H1 (cell line): ENCODE results near the gene ASPHD2. TPM values are rescaled to one million over a fixed set of nuclear protein-coding genes. Genes with fewer than 3 reads are reported as not detected.

Experiments used
- CTCF ChIA-PET: fragments of 300-600 bp; sonication (Branson Sonifier 250); formaldehyde crosslinking; loops from one replicate; lab custom pipeline; 2021; ENCODE audit not compliant: partially characterized antibody; lab: Charles Lee
- POLR2A ChIA-PET: fragments of 300-600 bp; sonication (Branson Sonifier 250); formaldehyde crosslinking; loops from one replicate; lab custom pipeline; 2021; ENCODE audit warnings: inconsistent platforms; ENCODE audit not compliant: partially characterized antibody; lab: Charles Lee
- DNase-seq, 2 experiments: peaks; one replicate each; pipeline versions ENCODE4 v3.0.0 to v3.0.0-alpha.2; 2010 to 2022; ENCODE audit warnings: low spot score in 2 of 2, low read depth in 1 of 2, mixed read lengths in 1 of 2
- FAIRE-seq: peaks from 2 replicates; lab custom pipeline; 2011; peaks lifted over from hg19 to GRCh38; lab: Jason Lieb, UNC
- H2AFZ ChIP-seq: 2 replicates; pipeline ENCODE4 v1.8.1; 2012; ENCODE audit warnings: low read length, inconsistent platforms
- H2AK5ac ChIP-seq: 2 replicates; pipeline ENCODE4 v1.6.1; 2013; ENCODE audit warnings: low read depth, low read length
- H2BK120ac ChIP-seq: replicated peaks from 2 replicates; pipeline ENCODE3; 2013; ENCODE audit warnings: low read depth, low read length, inconsistent platforms
- H2BK12ac ChIP-seq: 2 replicates; pipeline ENCODE4 v1.6.1; 2013; ENCODE audit warnings: low read depth, low read length
- H2BK15ac ChIP-seq: 2 replicates; pipeline ENCODE4 v1.6.1; 2013; ENCODE audit warnings: low read length
- H2BK20ac ChIP-seq: 2 replicates; pipeline ENCODE4 v1.6.1; 2013; ENCODE audit warnings: low read length
- H2BK5ac ChIP-seq: 2 replicates; pipeline ENCODE4 v1.6.1; 2013; ENCODE audit warnings: low read depth, low read length
- H3K14ac ChIP-seq: 2 replicates; pipeline ENCODE4 v1.6.1; 2013; ENCODE audit warnings: inconsistent platforms; ENCODE audit not compliant: insufficient read length
- H3K18ac ChIP-seq: 2 replicates; pipeline ENCODE4 v1.6.1; 2013; ENCODE audit warnings: low read length; ENCODE audit errors: extremely low read depth
- H3K23ac ChIP-seq: 2 replicates; pipeline ENCODE4 v1.6.1; 2013; ENCODE audit warnings: inconsistent platforms; ENCODE audit not compliant: insufficient read length
- H3K23me2 ChIP-seq: 2 replicates; pipeline ENCODE4 v1.6.1; 2013; ENCODE audit warnings: low read depth, low read length
- H3K27ac ChIP-seq: 2 replicates; pipeline ENCODE4 v1.6.1; 2011; ENCODE audit warnings: low read depth, low read length, inconsistent platforms
- H3K27me3 ChIP-seq, 4 experiments: replicated peaks in 1 of 4; 1 replicate in 1 of 4; 2 replicates in 3 of 4; pipeline versions ENCODE4 v1.6.1 to v1.8.1; 2011 to 2013; ENCODE audit warnings: low read length in 3 of 4, mild to moderate bottlenecking in 3 of 4, inconsistent platforms in 2 of 4, mixed read lengths in 2 of 4, moderate library complexity in 1 of 4; ENCODE audit not compliant: control insufficient read depth in 3 of 4, insufficient read depth in 3 of 4; ENCODE audit errors: extremely low read depth in 1 of 4
- H3K36me3 ChIP-seq, 4 experiments: 2 replicates each; pipeline versions ENCODE4 v1.6.1 to v1.8.1; 2011 to 2013; ENCODE audit warnings: mild to moderate bottlenecking in 4 of 4, low read length in 3 of 4, moderate library complexity in 2 of 4, control low read depth in 1 of 4, inconsistent platforms in 1 of 4; ENCODE audit not compliant: insufficient read depth in 4 of 4, control insufficient read depth in 2 of 4
- H3K4ac ChIP-seq: replicated peaks from 2 replicates; pipeline ENCODE3; 2013; ENCODE audit warnings: low read length, low read depth, mixed read lengths, inconsistent platforms; ENCODE audit not compliant: insufficient read length
- H3K4me1 ChIP-seq, 4 experiments: replicated peaks in 1 of 4; 1 replicate in 1 of 4; 2 replicates in 3 of 4; pipeline versions ENCODE4 v1.6.1 to v1.8.1; 2011 to 2013; ENCODE audit warnings: low read length in 3 of 4, inconsistent platforms in 2 of 4, mixed read lengths in 1 of 4; ENCODE audit not compliant: insufficient read depth in 4 of 4, control insufficient read depth in 3 of 4
- H3K4me2 ChIP-seq, 2 experiments: 2 replicates each; pipeline versions ENCODE4 v1.6.1 to v1.8.1; 2011 to 2013; ENCODE audit warnings: low read depth in 2 of 2, low read length in 2 of 2, control low read depth in 1 of 2, inconsistent platforms in 1 of 2, mild to moderate bottlenecking in 1 of 2; ENCODE audit not compliant: insufficient read depth in 1 of 2
- H3K4me3 ChIP-seq, 4 experiments: fragments of 200-600, 300-600 bp in 1 of 4; sonication (generic), shearing (Covaris generic), sonication (Bioruptor Twin) in 1 of 4; 2 replicates each; pipeline versions ENCODE4 v1.5.1 to v1.8.1; 2011 to 2016; ENCODE audit warnings: low read length in 4 of 4, low read depth in 3 of 4, control low read depth in 2 of 4, inconsistent platforms in 2 of 4, mild to moderate bottlenecking in 2 of 4, mixed read lengths in 1 of 4, moderate library complexity in 1 of 4; ENCODE audit not compliant: insufficient read depth in 2 of 4; ENCODE audit errors: extremely low read depth in 1 of 4
- H3K56ac ChIP-seq: replicated peaks from 2 replicates; pipeline ENCODE3; 2013; ENCODE audit warnings: low read depth, mild to moderate bottlenecking, mixed read lengths, low read length, inconsistent platforms; ENCODE audit not compliant: insufficient read length
- H3K79me1 ChIP-seq: 2 replicates; pipeline ENCODE4 v1.6.1; 2013; ENCODE audit warnings: low read depth, low read length, control low read depth
- H3K79me2 ChIP-seq, 2 experiments: 2 replicates each; pipeline versions ENCODE4 v1.6.1 to v1.8.1; 2012 to 2013; ENCODE audit warnings: low read length in 2 of 2, mild to moderate bottlenecking in 2 of 2, inconsistent platforms in 1 of 2; ENCODE audit not compliant: insufficient read depth in 2 of 2, control insufficient read depth in 1 of 2
- H3K9ac ChIP-seq, 4 experiments: replicated peaks in 1 of 4; 1 replicate in 1 of 4; 2 replicates in 3 of 4; pipeline versions ENCODE4 v1.6.1 to v1.8.1; 2011 to 2013; ENCODE audit warnings: low read depth in 3 of 4, low read length in 3 of 4, control low read depth in 2 of 4, mild to moderate bottlenecking in 2 of 4, moderate library complexity in 2 of 4, inconsistent platforms in 1 of 4; ENCODE audit errors: extremely low read depth in 1 of 4
- H3K9me3 ChIP-seq, 2 experiments: 2 replicates each; pipeline versions ENCODE4 v1.6.1 to v1.8.1; 2012 to 2013; ENCODE audit warnings: mild to moderate bottlenecking in 2 of 2, moderate library complexity in 2 of 2, control low read depth in 1 of 2, inconsistent platforms in 1 of 2, low read depth in 1 of 2, low read length in 1 of 2, mixed read lengths in 1 of 2; ENCODE audit not compliant: insufficient read depth in 2 of 2
- H4K20me1 ChIP-seq, 2 experiments: replicated peaks in 1 of 2; 2 replicates each; pipeline versions ENCODE3 to v1.8.1; 2011 to 2013; ENCODE audit warnings: inconsistent platforms in 2 of 2, low read length in 2 of 2, mild to moderate bottlenecking in 1 of 2; ENCODE audit not compliant: insufficient read depth in 2 of 2, control insufficient read depth in 1 of 2
- H4K5ac ChIP-seq: 2 replicates; pipeline ENCODE4 v1.6.1; 2013; ENCODE audit warnings: low read length, low read depth, mixed read lengths, inconsistent platforms; ENCODE audit not compliant: insufficient read length
- H4K8ac ChIP-seq: 2 replicates; pipeline ENCODE4 v1.8.0; 2013; ENCODE audit warnings: mild to moderate bottlenecking, moderate library complexity, low read length, inconsistent platforms; ENCODE audit not compliant: insufficient read depth; ENCODE audit errors: extremely low read depth
- H4K91ac ChIP-seq: replicated peaks from 2 replicates; pipeline ENCODE3; 2013; ENCODE audit warnings: low read length, mixed read lengths, inconsistent platforms; ENCODE audit not compliant: insufficient read length
- FOSL1 ChIP-seq: IDR thresholded peaks from 2 replicates; pipeline ENCODE4 v1.6.1; 2011; ENCODE audit warnings: mild to moderate bottlenecking, low read depth, low read length, moderate library complexity; ENCODE audit not compliant: insufficient read depth
- GTF2F1 ChIP-seq: IDR thresholded peaks from 2 replicates; pipeline ENCODE4 v1.6.1; 2012; ENCODE audit warnings: low read depth, low read length, improper control_type of control experiment, borderline replicate concordance
- SP4 ChIP-seq: IDR thresholded peaks from 2 replicates; pipeline ENCODE4 v1.6.1; 2012; ENCODE audit warnings: low read length, inconsistent platforms
- whole genome bisulfite sequencing, 2 experiments: shearing (Covaris generic) in 1 of 2; methylation state at CpG; one replicate each; pipeline versions ENCODE4 v1.1.6 to v1.1.7; 2013 to 2015; ENCODE audit warnings: low lambda C conversion rate in 2 of 2, mixed read lengths in 2 of 2, inconsistent platforms in 1 of 2, low coverage in 1 of 2, missing lambda C conversion rate in 1 of 2; ENCODE audit not compliant: insufficient replicate concordance in 2 of 2, insufficient coverage in 1 of 2, insufficient read length in 1 of 2; ENCODE audit errors: extremely low coverage in 1 of 2, missing lambda C conversion rate in 1 of 2; 5-methylcytosine and 5-hydroxymethylcytosine counted together
- polyA plus RNA-seq, 7 experiments: library from polyadenylated mRNA; depleted of rRNA in 3 of 7; stranded (reverse) in 5 of 7; unstranded in 2 of 7; fragments of >200 nt in 5 of 7; fragments of 200-250 nt in 2 of 7; gene quantifications; 1 replicate in 5 of 7; 2 replicates in 1 of 7; 4 replicates in 1 of 7; pipeline versions ENCODE4 v1.2.1 to v1.2.3, GENCODE V29; 2011 to 2013; ENCODE audit warnings: missing spikeins in 2 of 7, mixed read lengths in 2 of 7
- total RNA-seq: library from RNA; stranded (reverse); fragmentation: NEBNext Ultra II Directional; extraction: Animal tissue kit (Norgen Biotek cat#: 25700); gene quantifications from 2 replicates; pipeline ENCODE4 v1.2.1, GENCODE V29; 2021

ASPHD2 gene
- total and polyA plus RNA-seq, 2 of the 8 experiments (the other 6 are each of a cell fraction or from before 2014, with no cell fraction given) = 7.2 to 11.0 TPM

DNA sequence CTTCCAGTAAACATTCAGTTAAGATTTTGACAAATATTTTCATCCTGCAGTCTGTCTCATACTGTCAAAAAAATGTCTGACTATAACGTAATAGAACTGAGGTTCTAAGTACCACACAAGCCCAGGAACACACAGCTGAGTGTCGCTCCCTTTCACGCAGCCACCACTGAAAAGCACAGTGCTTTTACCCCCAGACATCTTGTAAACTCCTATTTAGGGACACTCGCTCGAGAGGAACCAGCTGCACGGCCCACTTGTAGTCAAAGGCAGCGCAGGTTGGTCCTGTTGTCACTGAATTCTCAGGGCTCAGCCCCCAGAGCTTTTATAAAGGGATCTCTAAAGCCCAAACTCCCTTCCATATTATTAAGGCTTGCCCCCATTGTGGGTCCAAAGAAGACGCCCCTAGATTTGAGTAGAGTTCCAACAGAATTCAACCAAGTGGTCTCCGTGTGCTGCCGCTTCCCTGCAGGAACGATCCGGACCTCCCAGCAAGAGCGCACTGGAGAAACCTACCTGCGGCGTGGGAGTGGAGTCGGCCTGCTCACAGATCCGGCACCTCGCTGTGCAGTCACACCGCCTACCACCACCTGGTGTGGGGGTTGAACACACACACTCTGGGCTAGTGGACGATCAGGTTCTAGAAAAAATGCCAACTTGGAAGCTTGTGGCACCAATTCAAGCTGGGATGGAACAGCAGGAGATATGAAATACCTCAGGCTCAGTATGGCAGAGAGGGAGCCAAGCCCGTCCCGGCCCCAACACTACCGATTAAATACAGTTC lies 23.4 kb downstream of the ASPHD2 start:
- H2AK5ac ChIP-seq = no peak overlapping the region
- H2BK120ac ChIP-seq = no peak overlapping the region
- H3K4ac ChIP-seq = no peak overlapping the region
- no peaks in the 10 kb centered on the region for H3K79me1 ChIP-seq
- no peak overlapping the region; the same call in 1 of the 2 replicates for H4K8ac ChIP-seq
- H3K4me1 ChIP-seq = no peaks in the 10 kb centered on the region
- ChIA-PET POLR2A (interaction anchor here (1.8 kb wide), 1 partner anchor 30 kb away, joined by 7 read pairs; no protein-coding TSS in a partner anchor), CTCF (interaction anchor here (0.9 to 3.2 kb wide), 10 partner anchors 9 to 88 kb away, joined by 3 to 19 read pairs (median 4); no protein-coding TSS in a partner anchor)
- H3K56ac ChIP-seq = no peak overlapping the region
- no peaks in the 10 kb centered on the region for H3K23me2 ChIP-seq
- no peaks in the 10 kb centered on the region for H3K79me2 ChIP-seq
- H3K36me3 ChIP-seq = peaks cover 0 to 40% (median 7%) of the 10 kb centered on the region in 4 experiments; a peak in 4 of 8 replicates
- H3K27ac ChIP-seq = no peak overlapping the region
- no peak overlapping the region for H2BK5ac ChIP-seq
- H3K9ac ChIP-seq = no peak overlapping the region
- H2BK15ac ChIP-seq = no peak overlapping the region
- no peak overlapping the region for H2BK20ac ChIP-seq
- H3K18ac ChIP-seq = no peak overlapping the region
- TF ChIP-seq FOSL1 (no peak), GTF2F1 (no peak), SP4 (no peak)
- H3K4me2 ChIP-seq = no peak overlapping the region
- H4K5ac ChIP-seq = no peak overlapping the region
- no peak overlapping the region for H3K4me3 ChIP-seq
- no peak overlapping the region for H2AFZ ChIP-seq
- no peak overlapping the region for H4K91ac ChIP-seq
- H3K27me3 ChIP-seq = no peaks in the 10 kb centered on the region
- FAIRE-seq (no peak), DNase-seq (no peak)
- WGBS, 2 experiments = 88% methylated on average over 23 of the region's 23 CpGs; no CpG with 5 or more reads in 1 of the 2 experiments
- no peaks in the 10 kb centered on the region for H4K20me1 ChIP-seq
- no peak overlapping the region for H2BK12ac ChIP-seq
- no peak overlapping the region for H3K14ac ChIP-seq
- no peaks in the 10 kb centered on the region for H3K9me3 ChIP-seq
- no peak overlapping the region for H3K23ac ChIP-seq
